Chondrocyte (in vitro differentiated cells): ENCODE data around the gene PCSK2. TPM values are rescaled to one million over a fixed set of nuclear protein-coding genes. Genes with fewer than 3 reads are reported as not detected.

Experiments
- DNase-seq: peaks from one replicate; pipeline ENCODE4 v3.0.0; 2021; ENCODE audit warnings: mixed read lengths, low spot score
- H3K27ac Mint-ChIP-seq: one replicate; pipeline ENCODE4 v1.8.0; 2021; ENCODE audit warnings: mild to moderate bottlenecking, moderate library complexity, mixed read lengths; ENCODE audit not compliant: unreplicated experiment
- H3K27me3 Mint-ChIP-seq: 2 replicates; pipeline ENCODE4 v1.8.0; 2021; ENCODE audit warnings: low read depth, mixed read lengths
- H3K36me3 Mint-ChIP-seq: 2 replicates; pipeline ENCODE4 v1.8.0; 2021; ENCODE audit warnings: low read depth, mixed read lengths
- H3K4me1 Mint-ChIP-seq: 2 replicates; pipeline ENCODE4 v1.8.0; 2021; ENCODE audit warnings: low read depth, mild to moderate bottlenecking, mixed read lengths
- H3K4me3 Mint-ChIP-seq: one replicate; pipeline ENCODE4 v1.8.0; 2021; ENCODE audit warnings: mild to moderate bottlenecking, moderate library complexity, mixed read lengths; ENCODE audit not compliant: unreplicated experiment
- H3K9me3 Mint-ChIP-seq: 2 replicates; pipeline ENCODE4 v1.8.0; 2021; ENCODE audit warnings: low read depth, mixed read lengths
- CTCF ChIP-seq: fragments of 200-600 bp; sonication (generic); IDR thresholded peaks from 2 replicates; pipeline ENCODE4 v1.5.0; 2021; ENCODE audit warnings: antibody characterized with exemption, mild to moderate bottlenecking, moderate library complexity
- total RNA-seq: library from RNA; stranded (reverse); gene quantifications from 3 replicates; pipeline ENCODE4 v1.2.1, GENCODE V29; 2021

The PCSK2 gene
- total RNA-seq, 1 donor from 2014 or later, result not detected

DNA sequence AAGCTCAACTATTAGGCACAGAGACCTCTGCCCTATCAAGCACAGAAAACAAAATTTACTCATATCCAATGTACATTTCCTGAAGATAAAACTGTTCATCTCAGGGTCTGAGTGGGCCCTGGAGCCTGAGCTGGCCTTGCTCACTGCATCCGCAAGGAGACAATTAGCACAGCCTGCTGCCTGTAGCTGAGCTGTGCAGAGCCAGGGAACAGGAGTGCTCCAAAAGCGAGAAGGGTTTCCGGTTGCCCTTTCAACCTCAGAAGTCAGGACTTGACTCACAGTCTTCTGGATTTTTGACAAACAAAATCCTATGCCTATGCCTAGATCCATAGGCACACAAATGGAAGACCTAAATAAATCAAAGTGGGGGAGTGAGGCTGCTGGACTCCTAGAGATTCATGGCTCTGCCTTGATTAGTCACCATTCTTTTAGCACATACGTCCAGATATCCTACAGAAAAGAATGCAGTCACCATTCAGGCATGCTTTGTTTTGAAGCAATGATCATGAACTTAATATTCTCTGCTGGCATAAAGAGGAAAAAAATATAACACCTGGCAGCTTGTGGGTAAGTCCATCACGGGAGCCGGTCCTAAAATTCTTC is 230.8 kb downstream of the PCSK2 start:
- Mint-ChIP-seq H3K4me3 (no peak overlapping the region), H3K27me3 (peaks cover 32% of the 10 kb centered on the region), H3K9me3 (no peaks in the 10 kb centered on the region), H3K4me1 (no peaks in the 10 kb centered on the region), H3K27ac (no peak overlapping the region), H3K36me3 (no peaks in the 10 kb centered on the region)
- TF ChIP-seq CTCF, result no peak
- DNase-seq, result no peak

GRCh38 chr20:17460119-17460518 is 233.3 kb downstream of the PCSK2 start:
- H3K36me3 Mint-ChIP-seq, result no peaks in the 10 kb centered on the region
- no peaks in the 10 kb centered on the region for H3K4me1 Mint-ChIP-seq
- DNase-seq, result no peak
- TF ChIP-seq CTCF, result no peak
- H3K27me3 Mint-ChIP-seq, result peaks cover 15% of the 10 kb centered on the region
- no peak overlapping the region for H3K4me3 Mint-ChIP-seq
- H3K9me3 Mint-ChIP-seq, result peaks cover 4% of the 10 kb centered on the region
- no peak overlapping the region for H3K27ac Mint-ChIP-seq

DNA sequence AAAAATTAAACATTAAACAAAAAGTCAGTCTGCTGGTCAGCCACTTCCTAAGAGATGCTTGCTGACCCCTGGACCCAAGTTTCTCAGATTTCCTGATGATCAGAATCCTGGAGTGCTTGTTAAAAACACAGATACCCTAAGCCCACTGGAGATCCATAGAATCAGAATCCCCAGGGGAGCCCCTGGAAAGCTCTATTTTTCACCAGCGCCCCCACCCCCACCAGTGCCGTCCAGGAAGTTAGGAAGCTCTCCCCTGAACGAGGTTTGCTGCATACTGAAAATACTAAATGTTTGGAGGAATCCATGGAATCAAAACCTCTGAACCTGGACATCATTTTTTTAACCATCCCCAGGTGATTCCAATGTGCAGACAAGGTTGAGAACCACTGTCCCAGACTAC is 235.1 kb downstream of the PCSK2 start:
- no peak for DNase-seq
- peaks cover 13% of the 10 kb centered on the region for H3K27me3 Mint-ChIP-seq
- no peaks in the 10 kb centered on the region for H3K36me3 Mint-ChIP-seq
- no peak overlapping the region for H3K27ac Mint-ChIP-seq
- no peaks in the 10 kb centered on the region for H3K4me1 Mint-ChIP-seq
- no peak overlapping the region for H3K4me3 Mint-ChIP-seq
- H3K9me3 Mint-ChIP-seq, result peaks cover 5% of the 10 kb centered on the region
- TF ChIP-seq CTCF, result no peak

- Mint-ChIP-seq H3K36me3 (no peaks in the 10 kb centered on the region), H3K27ac (no peak overlapping the region), H3K27me3 (peaks cover 14% of the 10 kb centered on the region), H3K4me3 (no peak overlapping the region), H3K9me3 (peaks cover 5% of the 10 kb centered on the region), H3K4me1 (no peaks in the 10 kb centered on the region)
- no peak for DNase-seq
- TF ChIP-seq CTCF, result no peak
Measured at GRCh38 chr20:17463711-17464110, 236.9 kb downstream of the PCSK2 start.

GRCh38 chr20:17465236-17465635 is 238.4 kb downstream of the PCSK2 start:
- peaks cover 5% of the 10 kb centered on the region for H3K9me3 Mint-ChIP-seq
- no peak for TF ChIP-seq CTCF
- no peak for DNase-seq
- H3K27ac Mint-ChIP-seq, result no peak overlapping the region
- no peak overlapping the region for H3K4me3 Mint-ChIP-seq
- no peaks in the 10 kb centered on the region for H3K4me1 Mint-ChIP-seq
- H3K27me3 Mint-ChIP-seq, result peaks cover 12% of the 10 kb centered on the region
- no peaks in the 10 kb centered on the region for H3K36me3 Mint-ChIP-seq
